Thoracic aorta (tissue), 2 donors: ENCODE measurements around the gene ESYT2. TPM values are rescaled to one million over a fixed set of nuclear protein-coding genes. Genes with fewer than 3 reads are reported as not detected.

Experiments
- ATAC-seq: fragments of 150-250 bp; one replicate; pipeline ENCODE4 v1.8.0; 2017; ENCODE audit warnings: low read depth; ENCODE audit not compliant: insufficient number of reproducible peaks, low FRiP score
- DNase-seq: peaks from one replicate; pipeline ENCODE4 v3.0.0-alpha.2; 2020; ENCODE audit warnings: low spot score
- H3K27ac ChIP-seq, 2 donors: fragments of 200-600 bp; sonication (generic); 1 replicate in 1 of 2; 2 replicates in 1 of 2; pipeline ENCODE4 v1.5.1; 2016; ENCODE audit warnings: mild to moderate bottlenecking in 2 of 2, moderate library complexity in 2 of 2
- H3K27me3 ChIP-seq: fragments of 200-600 bp; sonication (generic); replicated peaks from 2 replicates; pipeline ENCODE4 v1.6.0; 2016; ENCODE audit warnings: mild to moderate bottlenecking; ENCODE audit not compliant: insufficient read depth
- H3K36me3 ChIP-seq: fragments of 200-600 bp; sonication (generic); one replicate; pipeline ENCODE4 v1.5.1; 2016
- H3K4me1 ChIP-seq, 2 donors: fragments of 200-600 bp; sonication (generic); 1 replicate in 1 of 2; 2 replicates in 1 of 2; pipeline versions ENCODE4 v1.5.1 to v1.6.0; 2016; ENCODE audit warnings: low read depth in 2 of 2, mild to moderate bottlenecking in 1 of 2; ENCODE audit not compliant: control insufficient read depth in 1 of 2
- H3K4me3 ChIP-seq: fragments of 200-600 bp; sonication (generic); 2 replicates; pipeline ENCODE4 v1.5.1; 2016; ENCODE audit warnings: mild to moderate bottlenecking
- H3K9me3 ChIP-seq: fragments of 200-600 bp; sonication (generic); 2 replicates; pipeline ENCODE4 v1.5.1; 2016
- CTCF ChIP-seq: fragments of 200-600 bp; sonication (generic); IDR thresholded peaks from one replicate; pipeline ENCODE4 v1.5.1; 2019; ENCODE audit warnings: antibody characterized with exemption
- total RNA-seq, 2 donors: library from RNA; depleted of rRNA; stranded (reverse); fragments of >200 nt; gene quantifications; one replicate each; pipeline versions ENCODE4 v1.1.0 to v1.2.3, GENCODE V29; 2016

ESYT2 gene
- total RNA-seq, 2 donors from 2014 or later = 196 to 218 TPM

GRCh38 chr7:158745057-158745715, 84.1 kb downstream of the ESYT2 start:
- Histone ChIP-seq H3K4me1 (peaks cover 0 to 11% of the 10 kb centered on the region in 2 donors), H3K27me3 (no peaks in the 10 kb centered on the region), H3K9me3 (no peaks in the 10 kb centered on the region), H3K27ac (no peak overlapping the region), H3K36me3 (peaks cover 78% of the 10 kb centered on the region), H3K4me3 (no peak overlapping the region)
- no peak for TF ChIP-seq CTCF
- DNase-seq (no peak), ATAC-seq (no peak)

DNA sequence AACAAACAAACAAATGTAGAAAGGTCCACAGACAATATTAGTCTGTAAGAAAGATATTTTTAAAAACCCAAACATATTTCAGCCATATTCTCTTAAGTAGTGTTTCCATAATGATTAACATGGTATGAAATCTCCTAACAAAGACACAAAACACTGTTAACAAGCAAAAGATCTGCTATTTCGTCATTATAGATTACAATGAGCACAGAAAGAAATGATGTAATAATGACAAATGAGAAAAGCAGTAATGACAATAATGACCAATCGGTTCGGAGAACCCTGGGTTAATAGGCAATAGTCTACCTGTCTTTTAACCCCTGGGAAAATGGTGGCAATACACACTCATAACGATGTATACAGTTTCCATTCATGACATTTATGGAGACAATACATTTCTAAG, 85.2 kb downstream of the ESYT2 start:
- no peak for ATAC-seq
- no peaks in the 10 kb centered on the region for H3K27me3 ChIP-seq
- H3K4me1 ChIP-seq = peaks cover 0 to 11% of the 10 kb centered on the region in 2 donors
- DNase-seq = no peak
- H3K36me3 ChIP-seq = peaks cover 82% of the 10 kb centered on the region
- no peak overlapping the region for H3K4me3 ChIP-seq
- TF ChIP-seq CTCF = no peak
- H3K27ac ChIP-seq = no peak overlapping the region
- no peaks in the 10 kb centered on the region for H3K9me3 ChIP-seq

- Histone ChIP-seq H3K4me3 (no peak overlapping the region), H3K27ac (no peak overlapping the region), H3K4me1 (peaks cover 0 to 11% of the 10 kb centered on the region in 2 donors), H3K36me3 (peaks cover 81% of the 10 kb centered on the region), H3K9me3 (no peaks in the 10 kb centered on the region), H3K27me3 (no peaks in the 10 kb centered on the region)
- ATAC-seq = no peak
- no peak for DNase-seq
- no peak for TF ChIP-seq CTCF
Measured at GRCh38 chr7:158743219-158743618, 86.1 kb downstream of the ESYT2 start.

GRCh38 chr7:158742065-158742821, 87.1 kb downstream of the ESYT2 start:
- Histone ChIP-seq H3K4me1 (peaks cover 0 to 11% of the 10 kb centered on the region in 2 donors), H3K27me3 (no peaks in the 10 kb centered on the region), H3K27ac (no peak overlapping the region), H3K9me3 (no peaks in the 10 kb centered on the region), H3K36me3 (peaks cover 80% of the 10 kb centered on the region), H3K4me3 (no peak overlapping the region)
- DNase-seq (no peak), ATAC-seq (no peak)
- TF ChIP-seq CTCF = no peak

GRCh38 chr7:158741294-158741666, 88.0 kb downstream of the ESYT2 start:
- no peaks in the 10 kb centered on the region for H3K9me3 ChIP-seq
- peaks cover 80% of the 10 kb centered on the region for H3K36me3 ChIP-seq
- no peaks in the 10 kb centered on the region for H3K27me3 ChIP-seq
- no peak for TF ChIP-seq CTCF
- DNase-seq (no peak), ATAC-seq (no peak)
- peak overlapping the region; percentile 15 to 20 for H3K27ac ChIP-seq
- H3K4me1 ChIP-seq = peaks cover 0 to 11% of the 10 kb centered on the region in 2 donors
- H3K4me3 ChIP-seq = no peak overlapping the region
